ENCODE data around the gene CREBBP.

The CREBBP gene

GRCh38 chr16:3797904-3798811, 82.4 kb downstream of the CREBBP start:
- DNase-seq (ENCODE audit: low spot score), result peak; percentile 52

GRCh38 chr16:3797473-3797872, 83.0 kb downstream of the CREBBP start:
- DNase-seq (ENCODE audit: low spot score), result no peak

GRCh38 chr16:3793161-3793576, 87.3 kb downstream of the CREBBP start:
- DNase-seq (ENCODE audit: low spot score), result no peak

- DNase-seq (ENCODE audit: low spot score), result no peak
These were observed 88.0 kb downstream of the CREBBP start for GRCh38 chr16:3792472-3793012.

- DNase-seq (ENCODE audit: low spot score), result no peak
These were observed 88.8 kb downstream of the CREBBP start for GRCh38 chr16:3791701-3792100.

- no peak for DNase-seq (ENCODE audit: low spot score)
These were observed 91.0 kb downstream of the CREBBP start for GRCh38 chr16:3789375-3790099.

- DNase-seq (ENCODE audit: low spot score), result no peak
These were observed 91.7 kb downstream of the CREBBP start for GRCh38 chr16:3788711-3789374.

- no peak for DNase-seq (ENCODE audit: low spot score)
These were observed 92.4 kb downstream of the CREBBP start for GRCh38 chr16:3787924-3788661.

- no peak for DNase-seq (ENCODE audit: low spot score)
These were observed 95.1 kb downstream of the CREBBP start for GRCh38 chr16:3785413-3785812.

- DNase-seq (ENCODE audit: low spot score), result no peak
These were observed 97.0 kb downstream of the CREBBP start for GRCh38 chr16:3783516-3783915.

GRCh38 chr16:3782566-3782965, 97.9 kb downstream of the CREBBP start:
- DNase-seq (ENCODE audit: low spot score), result no peak

- no peak for DNase-seq (ENCODE audit: low spot score)
These were observed 99.1 kb downstream of the CREBBP start for GRCh38 chr16:3781421-3781820.

- no peak for DNase-seq (ENCODE audit: low spot score)
These were observed 99.9 kb downstream of the CREBBP start for GRCh38 chr16:3780570-3780969.

- DNase-seq (ENCODE audit: low spot score), result no peak
These were observed 104.2 kb downstream of the CREBBP start for GRCh38 chr16:3776316-3776715.

- DNase-seq (ENCODE audit: low spot score), result no peak
These were observed 105.7 kb downstream of the CREBBP start for GRCh38 chr16:3774819-3775218.

- no peak for DNase-seq (ENCODE audit: low spot score)
These were observed 106.3 kb downstream of the CREBBP start for GRCh38 chr16:3774156-3774767.

GRCh38 chr16:3773663-3774062, 106.8 kb downstream of the CREBBP start:
- DNase-seq (ENCODE audit: low spot score), result no peak

- DNase-seq (ENCODE audit: low spot score), result no peak
These were observed 109.0 kb downstream of the CREBBP start for GRCh38 chr16:3771513-3771912.

GRCh38 chr16:3770530-3770929, 110.0 kb downstream of the CREBBP start:
- DNase-seq (ENCODE audit: low spot score), result no peak

- DNase-seq (ENCODE audit: low spot score), result no peak
These were observed 110.6 kb downstream of the CREBBP start for GRCh38 chr16:3769942-3770341.

GRCh38 chr16:3769013-3769412, 111.5 kb downstream of the CREBBP start:
- no peak for DNase-seq (ENCODE audit: low spot score)

Data from iPS-NIHi11 (cell line).